Gastroesophageal sphincter (tissue), 3 donors: ENCODE measurements around the gene WDR81.

Experiments
- EP300 ChIP-seq: sonication (generic); formaldehyde crosslinking; IDR thresholded peaks from one replicate; pipeline ENCODE4 v1.6.1; 2017; ENCODE audit warnings: antibody characterized with exemption, mild to moderate bottlenecking
- POLR2A ChIP-seq, 2 donors: fragments of 450-650 bp; IDR thresholded peaks; one replicate each; pipeline ENCODE4 v1.6.1; 2017; ENCODE audit warnings: antibody characterized with exemption in 2 of 2, mild to moderate bottlenecking in 2 of 2, moderate library complexity in 1 of 2
- TF ChIP-seq, protein P1 (sequence below), 4 experiments: fragments of 200-600 bp in 2 of 4; fragments of 450-650 bp in 2 of 4; sonication (generic) in 1 of 4; IDR thresholded peaks; one replicate each; pipeline ENCODE4 v1.5.1; 2017 to 2019; ENCODE audit warnings: antibody characterized with exemption in 4 of 4, mild to moderate bottlenecking in 2 of 4, moderate library complexity in 2 of 4

DNA sequence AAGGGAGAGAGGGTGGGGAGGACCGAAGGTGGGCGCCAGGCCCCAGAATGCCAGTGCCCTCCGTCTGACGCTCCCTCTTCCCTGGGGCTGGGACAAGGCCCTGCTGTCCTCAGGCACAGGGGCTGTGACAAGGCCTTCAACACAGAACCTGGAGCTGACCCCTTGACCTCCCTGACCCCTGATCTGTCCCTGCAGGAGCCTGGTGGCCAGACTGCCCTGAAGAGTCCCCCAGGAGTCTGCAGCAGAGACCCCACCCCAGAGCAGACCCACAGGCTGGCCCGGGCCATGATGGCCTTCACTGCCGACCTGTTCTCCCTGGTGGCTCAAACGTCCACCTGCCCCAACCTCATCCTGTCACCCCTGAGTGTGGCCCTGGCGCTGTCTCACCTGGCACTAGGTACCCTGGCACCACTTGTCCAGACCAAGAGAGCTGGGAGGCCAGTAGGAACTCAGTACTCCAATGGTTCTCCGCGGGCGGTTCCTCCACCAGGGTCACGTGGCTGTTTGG lies 21.1 kb downstream of the WDR81 start:
- TF ChIP-seq, protein P1, sequence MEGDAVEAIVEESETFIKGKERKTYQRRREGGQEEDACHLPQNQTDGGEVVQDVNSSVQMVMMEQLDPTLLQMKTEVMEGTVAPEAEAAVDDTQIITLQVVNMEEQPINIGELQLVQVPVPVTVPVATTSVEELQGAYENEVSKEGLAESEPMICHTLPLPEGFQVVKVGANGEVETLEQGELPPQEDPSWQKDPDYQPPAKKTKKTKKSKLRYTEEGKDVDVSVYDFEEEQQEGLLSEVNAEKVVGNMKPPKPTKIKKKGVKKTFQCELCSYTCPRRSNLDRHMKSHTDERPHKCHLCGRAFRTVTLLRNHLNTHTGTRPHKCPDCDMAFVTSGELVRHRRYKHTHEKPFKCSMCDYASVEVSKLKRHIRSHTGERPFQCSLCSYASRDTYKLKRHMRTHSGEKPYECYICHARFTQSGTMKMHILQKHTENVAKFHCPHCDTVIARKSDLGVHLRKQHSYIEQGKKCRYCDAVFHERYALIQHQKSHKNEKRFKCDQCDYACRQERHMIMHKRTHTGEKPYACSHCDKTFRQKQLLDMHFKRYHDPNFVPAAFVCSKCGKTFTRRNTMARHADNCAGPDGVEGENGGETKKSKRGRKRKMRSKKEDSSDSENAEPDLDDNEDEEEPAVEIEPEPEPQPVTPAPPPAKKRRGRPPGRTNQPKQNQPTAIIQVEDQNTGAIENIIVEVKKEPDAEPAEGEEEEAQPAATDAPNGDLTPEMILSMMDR (IDR thresholded peaks at IDR 0.05): no peak
- TF ChIP-seq EP300 (no peak), POLR2A (IDR thresholded peaks at IDR 0.05) (no peak)
